Brain microvascular endothelial cell (primary cell): Measurements from ENCODE around the gene GFRA1.

Experiments used
- DNase-seq: peaks from one replicate; pipeline ENCODE4 v3.0.0-alpha.2; 2020
- H3K27ac ChIP-seq: fragments of 250-450 bp; sonication (Bioruptor Pico); 2 replicates; pipeline ENCODE4 v1.5.1; 2020; ENCODE audit warnings: mild to moderate bottlenecking, moderate library complexity
- H3K27me3 ChIP-seq: fragments of 250-450 bp; sonication (Bioruptor Pico); replicated peaks from 2 replicates; pipeline ENCODE4 v1.5.1; 2020; ENCODE audit warnings: mild to moderate bottlenecking
- H3K36me3 ChIP-seq: fragments of 250-450 bp; sonication (Bioruptor Pico); replicated peaks from 2 replicates; pipeline ENCODE4 v1.5.1; 2020; ENCODE audit warnings: mild to moderate bottlenecking
- H3K4me3 ChIP-seq: 2 replicates; pipeline ENCODE4 v1.5.1; 2011; ENCODE audit warnings: low read depth, mild to moderate bottlenecking, control low read depth, low read length, moderate library complexity
- CTCF ChIP-seq: IDR thresholded peaks from 2 replicates; pipeline ENCODE4 v1.5.1; 2011; ENCODE audit warnings: low read depth, mild to moderate bottlenecking, moderate library complexity, low read length, control low read depth, inconsistent platforms; ENCODE audit errors: missing control alignments
- in situ Hi-C: cut with HindIII; loops from 2 replicates; pipeline ENCODE4 v1.10.0; 2017; ENCODE audit warnings: low sequenced_read_pairs, low pct_ligation_motif_present

GFRA1 gene

GRCh38 chr10:116255886-116256751, 16.9 kb downstream of the GFRA1 start:
- no peaks in the 10 kb centered on the region for H3K27me3 ChIP-seq
- no peak for TF ChIP-seq CTCF
- no peak for DNase-seq
- no peaks in the 10 kb centered on the region for H3K36me3 ChIP-seq
- H3K4me3 ChIP-seq: no peak overlapping the region
- no peak overlapping the region for H3K27ac ChIP-seq
- in situ Hi-C loops: no loop called here

GRCh38 chr10:116254422-116255155, 18.4 kb downstream of the GFRA1 start:
- Histone ChIP-seq H3K27ac (no peak overlapping the region), H3K4me3 (no peak overlapping the region), H3K36me3 (no peaks in the 10 kb centered on the region), H3K27me3 (no peaks in the 10 kb centered on the region)
- TF ChIP-seq CTCF: no peak
- in situ Hi-C loops: no loop called here
- no peak for DNase-seq

GRCh38 chr10:116253716-116254115, 19.3 kb downstream of the GFRA1 start:
- H3K27ac ChIP-seq: no peak overlapping the region
- no peaks in the 10 kb centered on the region for H3K27me3 ChIP-seq
- TF ChIP-seq CTCF: no peak
- no peaks in the 10 kb centered on the region for H3K36me3 ChIP-seq
- H3K4me3 ChIP-seq: no peak overlapping the region
- DNase-seq: no peak
- in situ Hi-C loops: no loop called here

- no peak for TF ChIP-seq CTCF
- DNase-seq: no peak
- no peaks in the 10 kb centered on the region for H3K36me3 ChIP-seq
These were observed 21.2 kb downstream of the GFRA1 start for GRCh38 chr10:116251602-116252395.

GRCh38 chr10:116247691-116248090, 25.3 kb downstream of the GFRA1 start:
- no peak for TF ChIP-seq CTCF
- Histone ChIP-seq H3K27ac (no peak overlapping the region), H3K27me3 (no peaks in the 10 kb centered on the region), H3K4me3 (no peak overlapping the region), H3K36me3 (no peaks in the 10 kb centered on the region)
- in situ Hi-C loops: no loop called here
- no peak for DNase-seq

More at GRCh38 chr10:116251602-116252395, 21.2 kb downstream of the GFRA1 start:
- Histone ChIP-seq H3K27me3 (no peaks in the 10 kb centered on the region), H3K27ac (no peak overlapping the region), H3K4me3 (no peak overlapping the region)
- in situ Hi-C loops: no loop called here
